Muscle of arm (tissue), 12 donors: ENCODE measurements around the gene CUL7. TPM values are rescaled to one million over a fixed set of nuclear protein-coding genes. Genes with fewer than 3 reads are reported as not detected.
"Not testable (repeated sequence)": the region's sequence is repeated elsewhere in the genome, so short reads cannot be mapped to it uniquely, and the experiment has no call there.

ENCODE experiments used
- DNase-seq: peaks from one replicate; pipeline ENCODE4 v3.0.0-alpha.2; 2013
- polyA plus RNA-seq, 12 donors: library from polyadenylated mRNA; unstranded; fragments of 120-200 nt; gene quantifications; one replicate each; pipeline ENCODE4 v1.2.1, GENCODE V29; 2013; ENCODE audit not compliant: insufficient read length in 12 of 12

CUL7 gene
- polyA plus RNA-seq, 12 donors, result 24.3 to 48.6 (median 37.9) TPM; not detected in 1

GRCh38 chr6:43019152-43019551, 34.5 kb downstream of the CUL7 start:
- DNase-seq, result no peak

GRCh38 chr6:43016943-43017334, 36.7 kb downstream of the CUL7 start:
- DNase-seq, result no peak

DNA sequence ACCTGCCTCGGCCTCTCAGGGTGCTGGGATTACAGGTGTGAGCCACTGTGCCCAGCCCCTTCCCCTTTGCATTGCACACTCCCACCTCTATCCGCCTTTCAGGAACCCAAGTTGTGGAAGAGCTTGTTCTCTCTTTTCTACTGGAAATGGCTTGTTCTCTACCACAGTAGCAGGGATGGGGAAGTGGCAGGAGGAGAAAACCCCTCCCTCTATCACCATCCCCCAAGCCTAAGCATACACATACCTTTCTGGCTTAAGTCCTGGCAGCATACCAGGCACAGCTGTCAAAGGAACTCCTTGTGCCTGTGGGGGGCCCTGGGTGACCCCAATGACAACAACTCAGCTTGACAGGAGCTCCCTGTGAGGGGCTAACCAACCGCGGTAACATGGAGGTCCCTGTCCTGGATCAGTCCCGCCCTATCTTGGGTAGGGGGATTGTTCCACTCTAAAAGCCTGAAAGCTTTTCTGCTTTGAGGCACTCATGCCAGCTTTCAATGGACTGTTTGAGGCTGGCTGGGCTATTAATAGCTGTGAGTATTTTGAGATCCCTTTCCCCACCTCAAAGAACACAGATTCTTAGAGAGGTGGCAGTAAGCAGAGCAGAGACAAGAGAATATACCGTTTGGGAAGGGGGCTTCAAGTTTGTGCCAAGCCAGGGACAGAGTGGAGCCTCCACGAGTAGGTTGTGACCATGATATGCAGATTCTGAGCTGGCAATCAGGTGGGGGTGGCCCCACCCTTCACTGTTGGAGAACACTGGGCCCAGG, 37.3 kb downstream of the CUL7 start:
- DNase-seq, result no peak

DNA sequence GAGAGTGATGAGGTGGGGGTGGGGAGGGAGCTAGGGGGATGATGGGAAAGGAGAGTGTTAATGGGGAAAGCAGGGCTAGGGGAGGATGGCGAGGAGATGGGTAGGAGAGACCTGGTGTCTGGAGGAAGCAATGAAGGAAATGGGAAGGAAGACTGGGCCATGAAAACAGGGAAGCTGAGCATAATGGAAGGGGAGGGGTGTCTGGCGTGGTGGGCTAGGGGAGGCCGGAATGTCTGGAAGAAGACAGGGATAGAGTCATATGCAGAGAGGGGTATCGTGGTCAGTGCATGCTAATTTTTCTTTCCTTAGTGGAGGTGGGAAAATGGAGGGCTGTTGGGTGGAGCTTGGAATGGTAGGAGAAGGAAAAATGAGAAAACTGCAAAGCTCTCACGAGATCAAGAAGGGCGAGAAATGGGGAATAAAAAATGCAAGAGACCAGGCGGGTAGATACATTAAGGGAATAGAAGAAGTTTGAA, 39.2 kb downstream of the CUL7 start:
- peak; percentile 43 for DNase-seq

- peak; percentile 99 for DNase-seq
These were observed 39.7 kb downstream of the CUL7 start, which contains the start of the genes KLHDC3 and MEA1 for GRCh38 chr6:43013843-43014433. Gene KLHDC3 (plus strand): TSS chr6:43014249. CDS start chr6:43017193, 2,944 bp downstream. Gene MEA1 (minus strand): TSS chr6:43013946. CDS start chr6:43013813, 133 bp downstream.

DNA sequence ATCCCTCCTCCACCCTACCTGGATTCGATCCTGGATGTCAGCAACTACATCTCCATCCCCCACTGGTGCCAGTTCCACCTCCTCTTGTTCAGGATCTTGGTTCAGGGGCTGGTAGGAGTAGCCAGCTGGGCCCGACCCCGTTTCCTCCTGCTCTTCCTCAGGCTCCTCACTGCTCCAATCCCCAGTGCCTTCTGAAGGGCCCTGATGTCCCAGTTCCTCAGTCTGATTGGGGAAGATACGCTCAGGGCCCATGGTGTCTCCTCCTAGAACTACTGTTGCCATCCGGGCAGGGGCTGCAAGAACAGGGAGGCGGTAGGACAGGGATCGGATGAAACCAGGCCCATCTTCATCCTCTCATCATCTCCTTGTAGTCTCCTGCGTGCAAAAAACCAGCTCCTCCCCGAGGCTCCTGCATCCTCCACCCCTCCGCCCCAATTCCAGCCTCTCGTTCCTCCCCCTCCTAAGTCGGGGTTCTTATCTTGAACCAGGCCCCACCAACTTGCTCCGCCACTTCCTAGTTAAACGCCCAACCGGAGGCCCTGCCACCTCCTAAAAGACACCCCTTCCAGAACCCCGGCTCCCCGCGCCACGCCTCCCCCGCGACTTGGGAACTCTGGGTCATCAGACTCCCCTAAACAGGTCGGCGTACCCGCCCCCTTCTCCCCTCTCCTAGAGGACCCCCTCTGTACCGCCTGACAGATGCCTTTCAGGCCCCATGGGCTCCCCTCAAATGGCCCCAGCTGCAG, 40.4 kb downstream of the CUL7 start:
- DNase-seq, result no peak

DNA sequence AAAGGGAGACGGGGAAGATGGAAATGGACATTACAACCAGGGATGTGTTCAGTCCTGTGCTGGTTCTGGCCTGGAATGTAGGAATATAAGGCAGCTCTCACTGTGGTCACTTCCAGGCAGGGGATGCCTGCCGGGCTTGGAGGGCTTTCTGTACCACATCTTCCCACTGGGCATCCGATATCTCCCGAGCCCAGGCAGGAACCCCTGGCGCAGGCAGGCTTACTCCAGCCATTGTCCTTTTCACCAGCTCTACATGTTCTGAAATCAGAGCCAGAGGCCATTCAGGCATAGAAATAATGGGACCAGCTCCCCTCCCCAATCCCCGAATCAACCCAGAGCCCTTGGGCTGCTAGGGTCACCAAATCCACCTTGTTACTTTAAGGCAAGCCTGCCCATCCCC, 41.3 kb downstream of the CUL7 start:
- no peak for DNase-seq

DNA sequence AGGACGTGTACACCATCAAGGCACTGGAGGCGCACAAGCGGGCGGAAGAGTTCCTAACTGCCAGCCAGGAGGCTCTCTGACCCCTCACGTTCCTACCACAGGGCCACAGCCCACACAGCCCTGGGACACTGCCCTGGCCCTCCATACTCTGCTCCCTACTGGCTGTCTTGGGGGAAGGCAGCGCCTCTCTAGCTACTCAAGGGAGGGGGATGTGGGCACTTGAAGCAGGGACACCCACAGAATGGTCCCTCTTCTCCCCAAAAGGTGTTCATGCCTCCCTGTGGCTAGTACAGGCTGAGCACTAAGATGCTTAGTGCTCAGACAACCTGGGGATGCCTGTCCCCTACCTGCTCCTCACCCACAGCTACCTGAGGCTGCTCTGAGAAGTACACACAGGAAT, 42.4 kb downstream of the CUL7 start:
- no peak for DNase-seq

DNA sequence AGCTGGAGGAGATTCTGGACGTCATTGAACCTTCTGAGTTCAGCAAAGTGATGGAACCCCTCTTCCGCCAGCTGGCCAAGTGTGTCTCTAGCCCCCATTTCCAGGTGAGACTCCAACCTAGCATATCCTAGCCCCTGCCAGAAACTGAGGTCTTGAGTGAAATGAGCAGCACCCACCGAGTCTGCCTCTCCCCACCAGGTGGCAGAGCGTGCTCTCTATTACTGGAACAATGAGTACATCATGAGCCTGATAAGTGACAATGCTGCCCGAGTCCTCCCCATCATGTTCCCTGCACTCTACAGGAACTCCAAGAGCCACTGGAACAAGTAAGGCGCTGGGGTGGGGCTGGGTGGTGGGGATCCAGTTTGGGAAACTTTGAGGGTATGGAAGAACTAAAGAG, 44.5 kb downstream of the CUL7 start:
- DNase-seq, result peak; percentile 35

DNA sequence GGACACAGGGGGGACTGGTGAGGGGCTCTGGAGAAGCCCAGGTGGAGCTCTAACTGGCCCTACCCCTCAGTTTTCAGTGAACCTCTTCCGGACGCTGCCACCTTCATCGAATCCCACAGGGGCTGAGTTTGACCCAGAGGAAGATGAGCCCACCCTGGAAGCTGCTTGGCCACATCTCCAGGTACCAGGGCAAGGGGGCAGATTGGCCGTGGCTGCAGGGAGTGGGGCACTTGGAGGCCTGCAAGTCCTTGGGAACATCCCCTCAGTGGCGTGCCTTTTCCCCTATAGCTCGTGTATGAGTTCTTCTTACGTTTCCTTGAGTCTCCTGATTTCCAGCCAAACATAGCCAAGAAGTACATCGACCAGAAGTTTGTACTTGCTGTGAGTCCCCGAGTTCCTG, 46.5 kb downstream of the CUL7 start:
- DNase-seq, result no peak

GRCh38 chr6:43006251-43006650, 47.4 kb downstream of the CUL7 start:
- DNase-seq, result no peak

- DNase-seq, result no peak
These were observed 47.8 kb downstream of the CUL7 start for GRCh38 chr6:43005844-43006243.

DNA sequence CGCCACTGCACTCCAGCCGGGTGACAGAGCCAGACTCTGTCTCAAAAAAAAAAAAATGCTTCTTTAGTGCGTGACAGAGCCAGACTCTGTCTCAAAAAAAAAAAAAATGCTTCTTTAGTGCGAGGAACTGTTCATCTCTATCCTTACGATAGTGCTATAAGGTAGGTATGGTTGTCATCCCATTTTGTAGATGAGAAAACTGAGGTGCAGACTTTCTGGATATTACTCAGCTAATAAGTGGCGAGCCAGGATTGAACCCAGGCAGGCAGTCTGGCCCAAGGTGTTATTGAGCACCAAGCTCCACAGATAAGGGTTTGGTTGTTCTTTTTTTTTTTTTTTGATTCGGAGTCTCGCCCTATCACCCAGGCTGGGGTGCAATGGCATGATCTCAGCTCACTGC, 51.8 kb downstream of the CUL7 start:
- DNase-seq, result no peak

DNA sequence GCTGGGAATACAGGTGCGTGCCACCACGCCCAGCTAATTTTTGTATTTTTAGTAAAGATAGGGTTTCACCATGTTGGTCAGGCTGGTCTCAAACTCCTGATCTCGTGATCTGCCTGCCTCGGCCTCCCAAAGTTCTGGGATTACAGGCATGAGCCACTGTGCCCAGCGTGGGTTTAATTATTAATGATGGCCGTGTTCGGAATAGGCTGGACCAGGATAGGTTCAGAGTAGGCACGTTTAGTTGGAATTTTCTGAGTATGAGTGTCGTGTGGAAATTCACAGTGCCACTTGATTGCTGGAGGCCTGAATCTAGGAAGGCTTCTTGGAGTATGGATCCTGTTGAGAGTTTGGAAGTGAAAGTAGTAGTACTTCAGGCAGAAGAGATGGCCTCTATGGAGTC, 55.4 kb downstream of the CUL7 start:
- not testable (repeated sequence) for DNase-seq

- DNase-seq, result no peak
These were observed 57.1 kb downstream of the CUL7 start for GRCh38 chr6:42996513-42996912.

DNA sequence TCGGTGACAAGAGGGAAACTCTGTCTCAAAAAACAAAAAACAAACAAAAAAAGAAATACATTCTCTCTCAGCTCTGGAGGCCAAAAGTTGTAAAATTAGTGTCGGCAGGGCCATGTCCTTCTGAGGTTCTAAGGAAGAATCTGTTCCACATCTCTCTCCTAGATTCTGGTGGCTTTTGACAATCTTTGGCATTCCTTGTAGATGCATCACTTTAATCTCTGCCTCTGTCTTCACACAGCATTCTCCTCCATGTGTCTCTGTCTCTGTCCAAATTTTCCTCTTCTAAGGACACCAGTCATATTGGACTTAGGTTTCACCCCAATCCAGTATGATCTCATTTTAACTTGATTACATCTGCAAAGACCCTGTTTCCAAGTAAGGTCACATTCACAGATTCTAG, 60.2 kb downstream of the CUL7 start:
- DNase-seq, result no peak

- no peak for DNase-seq
These were observed 63.7 kb downstream of the CUL7 start for GRCh38 chr6:42989923-42990322.

GRCh38 chr6:42988486-42989020, 65.1 kb downstream of the CUL7 start:
- DNase-seq, result no peak
